Vagina (tissue), 2 donors: ENCODE data around the gene PRLHR. TPM values are rescaled to one million over a fixed set of nuclear protein-coding genes. Genes with fewer than 3 reads are reported as not detected.
A peak's percentile ranks its signal among the peaks of the same experiment; 100 is the strongest.

ENCODE experiments used
- DNase-seq, 2 donors: peaks; one replicate each; pipeline ENCODE4 v3.0.0-alpha.2; 2017; ENCODE audit errors: extremely low spot score in 2 of 2
- H3K27ac ChIP-seq: fragments of 200-600 bp; sonication (generic); one replicate; pipeline ENCODE4 v1.5.1; 2019
- H3K27me3 ChIP-seq: fragments of 200-600 bp; sonication (generic); one replicate; pipeline ENCODE4 v1.5.1; 2019
- H3K36me3 ChIP-seq, 2 donors: fragments of 200-600 bp; sonication (generic); one replicate each; pipeline ENCODE4 v1.5.1; 2017 to 2019
- H3K4me1 ChIP-seq: fragments of 200-600 bp; sonication (generic); one replicate; pipeline ENCODE4 v1.5.1; 2019
- H3K4me3 ChIP-seq, 2 donors: fragments of 200-600 bp; sonication (generic); 1 replicate in 1 of 2; 2 replicates in 1 of 2; pipeline ENCODE4 v1.5.1; 2016 to 2019
- H3K9me3 ChIP-seq: fragments of 200-600 bp; sonication (generic); one replicate; pipeline ENCODE4 v1.5.1; 2019
- POLR2A ChIP-seq, 2 donors: fragments of 450-650 bp; IDR thresholded peaks; one replicate each; pipeline ENCODE4 v1.6.1; 2017; ENCODE audit warnings: antibody characterized with exemption in 2 of 2, mild to moderate bottlenecking in 2 of 2, moderate library complexity in 2 of 2
- POLR2AphosphoS5 ChIP-seq, 2 donors: sonication (generic); formaldehyde crosslinking; IDR thresholded peaks; one replicate each; pipeline ENCODE4 v1.9.0; 2017; ENCODE audit warnings: antibody characterized with exemption in 2 of 2, mild to moderate bottlenecking in 2 of 2, low read depth in 1 of 2; ENCODE audit not compliant: insufficient read depth in 1 of 2
- intact Hi-C: fragments of 100-400 bp; cut with DNase I; formaldehyde crosslinking; loops from one replicate; pipeline ENCODE4 v1.15.1; 2023
- total RNA-seq: library from RNA; depleted of rRNA; stranded (reverse); fragments of >200 nt; gene quantifications from one replicate; pipeline ENCODE4 v1.2.3, GENCODE V29; 2016
- TF ChIP-seq, protein P1 (sequence below), 3 experiments: fragments of 450-650 bp in 2 of 3; fragments of 200-600 bp in 1 of 3; sonication (generic) in 1 of 3; IDR thresholded peaks; one replicate each; pipeline ENCODE4 v1.5.1; 2017 to 2019; ENCODE audit warnings: antibody characterized with exemption in 3 of 3, mild to moderate bottlenecking in 2 of 3, moderate library complexity in 2 of 3

PRLHR gene
- total RNA-seq, 1 donor from 2014 or later, result 23.1 TPM

- intact Hi-C loops, result no loop called here
- no peak overlapping the region for H3K27ac ChIP-seq
- no peaks in the 10 kb centered on the region for H3K9me3 ChIP-seq
- H3K36me3 ChIP-seq, result no peaks in the 10 kb centered on the region
- no peak for TF ChIP-seq POLR2AphosphoS5 (IDR thresholded peaks at IDR 0.05; ENCODE audit: insufficient read depth in 1 of 2, low read depth in 1 of 2)
- TF ChIP-seq, protein P1, sequence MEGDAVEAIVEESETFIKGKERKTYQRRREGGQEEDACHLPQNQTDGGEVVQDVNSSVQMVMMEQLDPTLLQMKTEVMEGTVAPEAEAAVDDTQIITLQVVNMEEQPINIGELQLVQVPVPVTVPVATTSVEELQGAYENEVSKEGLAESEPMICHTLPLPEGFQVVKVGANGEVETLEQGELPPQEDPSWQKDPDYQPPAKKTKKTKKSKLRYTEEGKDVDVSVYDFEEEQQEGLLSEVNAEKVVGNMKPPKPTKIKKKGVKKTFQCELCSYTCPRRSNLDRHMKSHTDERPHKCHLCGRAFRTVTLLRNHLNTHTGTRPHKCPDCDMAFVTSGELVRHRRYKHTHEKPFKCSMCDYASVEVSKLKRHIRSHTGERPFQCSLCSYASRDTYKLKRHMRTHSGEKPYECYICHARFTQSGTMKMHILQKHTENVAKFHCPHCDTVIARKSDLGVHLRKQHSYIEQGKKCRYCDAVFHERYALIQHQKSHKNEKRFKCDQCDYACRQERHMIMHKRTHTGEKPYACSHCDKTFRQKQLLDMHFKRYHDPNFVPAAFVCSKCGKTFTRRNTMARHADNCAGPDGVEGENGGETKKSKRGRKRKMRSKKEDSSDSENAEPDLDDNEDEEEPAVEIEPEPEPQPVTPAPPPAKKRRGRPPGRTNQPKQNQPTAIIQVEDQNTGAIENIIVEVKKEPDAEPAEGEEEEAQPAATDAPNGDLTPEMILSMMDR (IDR thresholded peaks at IDR 0.05), result no peak
- no peak for TF ChIP-seq POLR2A (IDR thresholded peaks at IDR 0.05)
- no peaks in the 10 kb centered on the region for H3K27me3 ChIP-seq
- no peak for DNase-seq
- H3K4me3 ChIP-seq, result no peak overlapping the region
- H3K4me1 ChIP-seq, result no peaks in the 10 kb centered on the region
Measured at GRCh38 chr10:118562851-118563250, 32.6 kb downstream of the PRLHR start.

DNA sequence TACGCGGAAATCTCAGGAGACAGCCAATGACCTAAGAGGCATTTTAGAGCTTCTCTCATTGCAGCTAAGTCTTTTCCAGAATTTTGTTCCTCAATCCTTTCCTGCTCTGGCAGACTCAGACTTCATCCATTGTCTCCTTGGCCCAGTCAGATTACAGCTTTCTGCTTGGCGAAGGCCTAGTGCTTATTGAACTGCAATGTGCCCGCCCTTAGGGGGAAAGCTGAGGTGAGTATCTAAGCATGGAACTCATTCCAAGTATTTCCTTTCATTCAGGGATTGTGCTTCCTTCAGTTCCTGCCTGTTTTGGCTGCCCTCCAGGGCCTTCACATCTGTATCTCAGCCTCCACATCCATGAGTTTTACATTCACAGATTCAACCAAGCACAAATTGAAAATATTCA lies 37.5 kb downstream of the PRLHR start:
- no peaks in the 10 kb centered on the region for H3K27me3 ChIP-seq
- intact Hi-C loops, result no loop called here
- no peak for TF ChIP-seq POLR2A (IDR thresholded peaks at IDR 0.05)
- no peak for TF ChIP-seq POLR2AphosphoS5 (IDR thresholded peaks at IDR 0.05; ENCODE audit: insufficient read depth in 1 of 2, low read depth in 1 of 2)
- TF ChIP-seq, protein P1 (IDR thresholded peaks at IDR 0.05), result no peak
- H3K27ac ChIP-seq, result no peak overlapping the region
- H3K4me1 ChIP-seq, result no peaks in the 10 kb centered on the region
- no peaks in the 10 kb centered on the region for H3K36me3 ChIP-seq
- DNase-seq, result peak in 1 of 2 donors; percentile 31
- H3K4me3 ChIP-seq, result no peak overlapping the region
- H3K9me3 ChIP-seq, result no peaks in the 10 kb centered on the region

DNA sequence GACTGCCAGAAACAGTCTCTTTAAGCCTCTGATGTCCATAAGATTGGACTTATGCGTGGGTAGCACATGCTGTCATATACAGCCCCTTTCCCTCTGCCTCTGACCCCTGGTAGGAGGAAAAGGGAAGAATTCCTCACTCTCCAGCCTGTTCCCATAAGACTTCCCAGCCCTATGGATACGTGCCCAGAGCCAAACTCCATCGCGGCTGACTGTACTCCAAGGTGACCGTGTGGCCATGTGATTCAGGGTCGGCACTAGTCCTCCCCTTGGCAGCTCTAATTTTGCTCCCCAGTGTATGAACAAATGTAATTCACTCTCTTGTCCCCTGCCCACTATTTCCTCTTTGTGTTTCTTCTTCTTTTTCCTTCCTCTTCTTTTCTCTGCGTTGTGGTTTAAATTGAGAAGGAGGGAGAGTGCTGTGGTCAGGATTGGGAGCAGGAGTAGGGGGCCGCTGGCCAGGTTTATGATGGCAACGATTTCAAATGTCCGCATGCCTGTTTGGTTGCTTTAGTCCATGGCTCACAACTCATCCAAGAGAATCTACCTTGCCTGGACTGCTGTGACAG lies 43.8 kb downstream of the PRLHR start:
- Histone ChIP-seq H3K27me3 (no peaks in the 10 kb centered on the region), H3K27ac (no peak overlapping the region), H3K4me3 (no peak overlapping the region), H3K4me1 (no peaks in the 10 kb centered on the region), H3K36me3 (no peaks in the 10 kb centered on the region), H3K9me3 (no peaks in the 10 kb centered on the region)
- intact Hi-C loops, result no loop called here
- TF ChIP-seq POLR2A (IDR thresholded peaks at IDR 0.05) (no peak), POLR2AphosphoS5 (IDR thresholded peaks at IDR 0.05; ENCODE audit: insufficient read depth in 1 of 2, low read depth in 1 of 2) (no peak)
- TF ChIP-seq, protein P1 (IDR thresholded peaks at IDR 0.05), result no peak
- peak in 1 of 2 donors; percentile 34 for DNase-seq

GRCh38 chr10:118547282-118547681 lies 48.2 kb downstream of the PRLHR start:
- peak in 1 of 2 donors; percentile 61 for DNase-seq
- H3K36me3 ChIP-seq, result no peaks in the 10 kb centered on the region
- H3K27ac ChIP-seq, result no peak overlapping the region
- no peaks in the 10 kb centered on the region for H3K9me3 ChIP-seq
- no peak overlapping the region for H3K4me3 ChIP-seq
- H3K4me1 ChIP-seq, result no peaks in the 10 kb centered on the region
- H3K27me3 ChIP-seq, result no peaks in the 10 kb centered on the region
- TF ChIP-seq, protein P1 (IDR thresholded peaks at IDR 0.05), result no peak
- no peak for TF ChIP-seq POLR2AphosphoS5 (IDR thresholded peaks at IDR 0.05; ENCODE audit: insufficient read depth in 1 of 2, low read depth in 1 of 2)
- no peak for TF ChIP-seq POLR2A (IDR thresholded peaks at IDR 0.05)
- intact Hi-C loops, result no loop called here

- intact Hi-C loops, result no loop called here
- TF ChIP-seq POLR2AphosphoS5 (IDR thresholded peaks at IDR 0.05; ENCODE audit: insufficient read depth in 1 of 2, low read depth in 1 of 2) (no peak), POLR2A (IDR thresholded peaks at IDR 0.05) (no peak)
- TF ChIP-seq, protein P1 (IDR thresholded peaks at IDR 0.05), result no peak
- H3K36me3 ChIP-seq, result no peaks in the 10 kb centered on the region
- no peaks in the 10 kb centered on the region for H3K27me3 ChIP-seq
- peak in 1 of 2 donors; percentile 64 for DNase-seq
- H3K4me3 ChIP-seq, result no peak overlapping the region
- H3K27ac ChIP-seq, result no peak overlapping the region
- H3K9me3 ChIP-seq, result no peaks in the 10 kb centered on the region
- no peaks in the 10 kb centered on the region for H3K4me1 ChIP-seq
Measured at GRCh38 chr10:118546479-118546878, 49.0 kb downstream of the PRLHR start.
